ENCODE data around the gene MAPK1. TPM values are rescaled to one million over a fixed set of nuclear protein-coding genes. Genes with fewer than 3 reads are reported as not detected.
"Not testable (repeated sequence)": the region's sequence is repeated elsewhere in the genome, so short reads cannot be mapped to it uniquely, and the experiment has no call there.

Gene MAPK1
- total RNA-seq, 1 experiment from 2014 or later, result 50.0 TPM

DNA sequence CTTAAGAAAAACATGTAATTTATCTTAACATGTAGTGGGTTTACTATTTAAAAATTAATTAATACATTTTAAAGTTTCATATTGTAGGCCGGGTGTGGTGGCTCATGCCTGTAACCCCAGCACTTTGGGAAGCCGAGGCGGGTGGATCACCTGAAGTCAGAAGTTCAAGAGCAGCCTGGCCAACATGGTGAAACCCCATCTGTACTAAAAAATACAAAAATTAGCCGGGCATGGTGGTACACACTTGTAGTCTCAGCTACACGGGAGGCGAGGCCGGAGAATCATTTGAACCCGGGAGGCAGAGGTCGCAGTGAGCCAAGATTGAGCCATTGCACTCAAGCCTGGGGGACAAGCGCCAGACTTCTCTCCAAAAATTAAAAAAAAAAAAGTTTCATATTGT is 73.7 kb downstream of the MAPK1 start:
- not testable (repeated sequence) for DNase-seq (ENCODE audit: extremely low read depth, low read depth)

DNA sequence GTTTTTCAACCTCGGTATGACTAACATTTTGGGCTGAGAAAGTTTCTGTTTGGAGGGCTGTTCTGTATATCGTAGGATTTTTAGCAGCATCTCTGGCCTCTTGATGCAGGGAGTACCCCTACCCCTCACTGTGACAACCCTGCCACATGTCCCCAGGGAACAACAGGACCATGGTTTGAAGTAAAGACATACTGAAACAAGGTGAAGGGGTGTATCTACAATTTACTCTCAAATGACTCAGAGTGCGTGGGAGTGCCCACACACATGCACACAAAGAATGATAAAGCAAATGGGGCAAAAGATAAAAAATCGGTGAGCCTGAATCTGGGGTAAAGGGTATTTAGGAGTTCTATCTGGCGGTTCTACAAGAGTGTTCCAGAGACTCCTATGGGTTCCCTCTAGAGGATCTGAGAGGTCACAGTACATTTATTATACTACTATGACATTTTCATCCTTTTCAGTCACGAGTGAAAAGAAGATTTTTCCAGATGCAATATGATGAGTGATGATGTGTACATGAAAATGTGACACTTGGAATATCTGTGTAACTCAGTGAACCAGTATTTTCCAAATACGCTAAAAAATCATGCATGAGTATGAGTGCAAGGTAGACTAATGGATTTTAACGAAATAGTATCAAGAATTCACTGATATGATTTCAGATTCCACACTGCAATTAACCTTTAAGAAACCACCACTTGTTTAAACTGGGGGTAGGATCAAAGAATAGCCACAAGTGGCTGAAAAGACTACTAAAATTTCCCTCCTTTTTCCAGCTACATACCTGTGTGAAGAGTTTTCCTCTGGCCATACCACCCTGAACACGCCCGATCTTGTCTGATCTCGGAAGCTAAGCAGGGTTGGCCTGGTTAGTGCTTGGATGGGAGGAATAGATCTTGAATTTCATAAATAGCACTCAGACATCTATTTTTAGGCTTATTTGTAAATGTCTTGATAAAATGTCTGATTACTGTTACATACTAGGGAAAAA is 75.5 kb downstream of the MAPK1 start:
- no peak for DNase-seq (ENCODE audit: extremely low read depth, low read depth)

DNA sequence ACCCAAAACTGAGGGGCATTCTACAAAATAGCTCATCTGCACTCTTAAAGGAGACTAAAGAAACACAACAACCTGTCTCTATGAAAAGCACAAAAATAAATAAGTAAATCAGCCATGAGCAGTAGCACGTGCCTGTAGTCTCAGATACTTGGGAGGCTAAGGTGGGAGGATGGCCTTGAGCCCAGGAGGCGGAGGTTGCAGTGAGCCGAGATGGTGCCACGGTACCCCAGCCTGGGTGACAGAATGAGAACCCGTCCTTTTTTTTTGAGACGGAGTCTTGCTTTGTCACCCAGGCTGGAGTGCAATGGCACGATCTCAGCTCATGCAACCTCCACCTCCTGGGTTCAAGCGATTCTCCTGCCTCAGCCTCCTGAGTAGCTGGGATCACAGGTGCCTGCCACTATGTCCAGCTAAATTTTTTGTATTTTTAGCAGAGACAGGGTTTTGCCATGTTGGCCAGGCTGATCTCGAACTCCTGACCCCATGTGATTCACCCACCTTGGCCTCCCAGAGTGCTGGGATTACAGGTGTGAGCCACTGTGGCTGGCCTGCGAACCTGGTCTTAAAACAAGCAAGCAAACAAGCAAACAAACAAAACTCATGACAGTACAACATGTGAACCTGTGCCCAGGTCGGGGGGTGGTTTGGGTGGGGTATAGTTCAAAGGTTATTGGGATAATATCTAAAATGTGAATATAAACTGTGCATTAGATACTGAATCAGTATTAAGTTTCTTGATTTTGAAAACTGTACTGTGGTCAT is 76.4 kb downstream of the MAPK1 start:
- DNase-seq (ENCODE audit: extremely low read depth, low read depth), result not testable (repeated sequence)

DNA sequence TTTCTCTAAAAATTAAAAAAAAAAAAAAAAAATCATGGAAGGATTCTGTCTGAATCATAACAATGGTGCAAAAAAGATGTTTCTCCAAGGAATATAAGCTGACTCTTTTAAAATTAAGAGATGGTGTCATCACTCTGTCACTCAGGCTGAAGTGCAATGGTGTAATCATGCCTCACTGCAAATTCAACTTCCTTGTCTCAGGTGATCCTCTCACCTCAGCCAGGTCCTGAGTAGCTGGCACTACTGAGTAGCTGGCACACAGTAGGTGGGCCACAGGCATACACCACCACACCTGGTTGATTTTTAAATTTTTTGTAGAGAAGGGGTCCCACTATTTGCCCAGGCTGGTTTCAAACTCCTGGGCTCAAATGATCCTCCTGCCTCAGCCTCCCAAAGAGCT is 77.1 kb downstream of the MAPK1 start:
- no peak for DNase-seq (ENCODE audit: extremely low read depth, low read depth)

DNA sequence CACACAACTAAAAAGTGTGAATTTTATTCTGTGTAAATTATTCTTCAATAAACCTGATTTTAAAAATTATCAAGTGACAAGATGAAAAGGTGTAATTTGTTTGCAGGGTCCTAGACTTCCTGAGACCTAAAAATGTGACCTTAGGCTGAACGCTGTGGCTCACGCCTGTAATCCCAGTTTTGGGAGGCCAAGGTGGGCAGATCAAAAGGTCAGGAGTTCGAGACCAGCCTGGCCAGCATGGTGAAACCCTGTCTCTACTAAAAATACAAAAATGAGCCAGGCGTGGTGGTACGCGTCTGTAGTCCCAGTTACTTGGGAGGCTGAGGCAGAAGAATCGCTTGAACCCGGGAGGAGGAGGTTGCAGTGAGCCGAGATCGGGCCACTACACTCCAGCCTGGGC is 79.9 kb downstream of the MAPK1 start:
- DNase-seq (ENCODE audit: extremely low read depth, low read depth), result not testable (repeated sequence)

DNA sequence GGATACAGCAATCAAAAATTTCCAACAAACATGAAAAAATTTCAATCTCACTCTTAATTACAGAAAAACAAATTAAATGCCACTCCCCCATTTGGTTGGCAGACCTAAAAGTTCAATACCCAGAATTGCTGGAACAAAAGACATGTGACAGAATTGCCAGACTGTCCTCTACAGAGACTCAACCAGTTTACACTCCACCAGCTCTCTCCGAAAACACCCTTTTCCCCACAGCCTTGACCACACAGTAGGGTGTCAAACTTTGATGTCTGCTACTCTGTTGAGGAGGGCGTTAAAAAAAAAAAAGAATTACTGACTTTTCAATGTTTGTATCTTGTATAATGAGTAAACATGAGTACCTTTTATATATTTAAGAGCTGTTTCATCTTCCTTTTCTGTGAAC is 87.2 kb downstream of the MAPK1 start:
- no peak for DNase-seq (ENCODE audit: extremely low read depth, low read depth)

DNA sequence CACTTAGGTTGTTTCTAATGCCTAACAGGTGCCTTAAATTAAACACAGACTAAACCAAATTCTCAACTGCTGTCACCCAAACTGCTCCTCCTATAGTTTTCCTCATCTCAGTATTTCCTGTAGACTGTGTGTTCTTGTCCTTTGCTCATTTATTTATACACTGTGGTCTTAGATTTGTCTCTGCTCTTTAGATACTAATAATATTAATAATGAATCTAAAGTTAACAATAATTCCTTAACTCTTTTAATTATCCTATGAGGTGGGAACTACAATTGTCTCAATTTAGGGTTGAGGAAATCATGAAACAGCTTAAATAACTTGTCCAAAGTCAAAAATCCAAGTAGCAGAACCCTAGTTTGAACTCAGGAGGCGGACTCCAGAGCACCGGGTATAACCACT is 88.0 kb downstream of the MAPK1 start:
- DNase-seq (ENCODE audit: extremely low read depth, low read depth), result no peak

DNA sequence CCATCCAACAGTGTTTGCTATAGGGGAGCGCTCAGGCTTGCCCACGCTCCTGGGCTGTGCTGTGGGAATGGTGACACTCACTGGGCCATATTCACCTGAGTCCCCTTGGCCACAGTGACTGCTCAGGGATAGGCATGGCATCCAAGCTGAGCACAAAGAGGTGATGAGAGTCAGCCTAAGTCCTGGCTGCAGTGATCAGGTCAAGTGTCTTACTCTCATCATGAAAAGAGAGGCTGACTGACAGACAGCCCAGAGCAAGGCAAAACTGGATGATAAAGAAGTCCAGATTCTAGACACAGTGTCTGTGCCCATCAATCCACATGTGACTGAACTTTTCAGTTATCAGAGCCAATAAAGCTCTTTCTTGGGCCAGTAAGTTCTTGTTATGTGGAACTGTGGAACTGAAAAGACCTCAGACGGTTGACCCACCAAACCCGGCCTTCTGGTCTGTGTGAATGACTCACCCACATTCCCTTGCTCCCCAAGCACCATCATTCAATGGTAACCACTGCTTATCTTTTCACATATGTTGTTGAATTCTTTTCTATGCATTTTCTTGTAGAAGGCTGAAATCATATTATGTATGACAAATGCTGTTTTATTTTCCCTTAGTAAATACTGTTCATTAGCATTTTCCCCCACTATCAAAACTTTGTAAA is 88.6 kb downstream of the MAPK1 start:
- DNase-seq (ENCODE audit: extremely low read depth, low read depth), result no peak

DNA sequence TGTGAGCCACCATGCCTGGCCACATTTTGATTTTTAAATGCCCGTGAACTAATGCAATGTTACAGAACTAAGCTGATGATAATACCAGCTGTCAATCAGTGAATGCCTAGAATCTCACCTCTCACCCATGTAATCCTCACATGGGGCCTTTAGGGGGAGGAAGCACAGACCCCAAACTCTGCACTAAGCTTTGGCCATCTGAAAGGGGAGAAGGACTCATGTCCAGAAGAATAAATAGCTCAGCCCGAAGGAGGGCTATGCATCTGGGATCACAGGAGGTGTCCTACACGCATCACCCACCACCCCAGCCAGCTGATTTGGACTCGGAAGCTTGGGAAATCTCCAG is 95.8 kb downstream of the MAPK1 start:
- DNase-seq (ENCODE audit: extremely low read depth, low read depth), result no peak

DNA sequence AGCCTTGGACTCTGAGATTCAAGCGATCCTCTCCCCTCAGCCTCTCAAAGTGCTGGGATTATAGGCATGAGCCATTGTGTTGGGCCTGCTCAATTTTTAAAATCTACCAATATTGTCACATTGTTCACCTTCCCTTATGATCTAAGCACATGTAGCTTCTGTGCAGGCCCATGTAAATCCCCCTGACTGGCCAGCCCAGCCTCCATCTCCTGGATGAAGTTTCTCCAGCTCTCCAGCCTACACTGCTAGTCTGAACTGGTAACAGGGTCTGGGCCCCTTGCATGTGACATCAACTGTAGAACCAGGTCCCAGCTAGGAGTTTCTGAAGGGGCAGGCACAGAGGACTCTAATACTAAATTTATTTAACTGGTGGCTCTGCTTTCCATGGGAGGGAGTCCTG is 99.0 kb downstream of the MAPK1 start:
- no peak for DNase-seq (ENCODE audit: extremely low read depth, low read depth)

DNA sequence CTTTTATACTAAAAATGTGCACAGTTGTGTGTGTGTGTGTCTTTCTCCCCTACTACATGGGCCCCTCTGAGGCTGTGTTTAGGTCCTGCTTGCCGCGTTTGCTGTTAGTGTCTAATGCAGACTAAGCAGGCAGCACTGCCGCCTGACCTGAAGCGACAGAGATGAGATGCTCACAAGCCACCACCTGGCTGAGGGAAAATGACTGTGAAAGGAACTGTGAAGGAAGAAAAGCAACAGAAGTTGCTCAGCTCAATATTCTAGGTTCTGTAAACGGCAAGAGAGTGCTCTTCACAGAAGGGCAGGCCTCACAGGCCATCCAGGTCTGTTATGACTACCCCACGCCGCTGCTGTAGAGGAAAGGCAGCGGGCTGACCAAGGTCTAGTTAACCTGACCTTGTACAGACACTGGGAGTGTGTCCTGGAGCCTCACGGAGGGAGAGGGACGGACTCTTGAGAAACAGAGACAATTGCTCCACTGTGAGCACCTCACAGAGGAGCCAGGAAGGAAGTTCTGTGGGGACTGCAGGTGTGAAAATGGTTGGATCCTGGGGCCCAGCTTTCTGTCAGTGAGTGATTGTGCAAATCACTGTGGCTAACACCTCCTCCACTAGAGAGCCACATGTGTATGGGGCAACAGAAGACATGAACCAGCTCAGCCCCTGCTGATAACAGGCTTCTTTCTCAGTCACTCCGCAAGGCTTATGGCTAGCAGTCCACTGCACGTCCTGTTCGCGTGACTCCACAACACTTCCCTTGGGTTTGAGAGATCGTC is 100.6 kb downstream of the MAPK1 start:
- DNase-seq (ENCODE audit: extremely low read depth, low read depth), result no peak

DNA sequence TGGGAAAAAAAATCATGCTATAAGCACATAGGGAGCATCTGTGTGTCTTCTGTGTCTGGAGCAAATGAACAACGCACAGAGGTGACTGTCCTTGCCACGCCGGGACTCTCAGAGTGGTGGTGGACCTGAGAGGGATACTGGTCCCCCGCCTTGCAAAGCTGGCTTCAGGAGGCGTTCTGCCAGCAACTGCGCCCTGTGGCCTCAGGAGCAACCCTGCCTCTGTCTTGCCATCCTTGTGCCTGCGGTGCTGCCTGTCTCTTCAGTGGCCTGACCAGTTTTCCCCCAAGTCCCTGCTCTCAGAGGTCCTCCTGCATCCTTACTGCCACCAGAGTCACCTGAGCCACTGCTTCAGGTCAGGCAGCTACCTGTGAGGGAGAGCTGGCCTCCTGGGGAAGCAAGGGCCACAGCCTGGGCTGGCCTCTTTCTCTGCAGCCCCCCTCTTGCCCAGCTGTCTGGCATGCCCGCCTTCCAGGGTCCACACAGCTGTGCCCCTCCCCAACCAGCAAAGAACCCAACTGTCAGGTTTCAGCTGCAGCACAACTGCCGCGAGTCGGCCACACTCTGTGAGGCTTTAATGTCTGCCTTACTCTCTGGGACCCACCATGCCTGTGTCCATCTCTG is 101.4 kb downstream of the MAPK1 start:
- DNase-seq (ENCODE audit: extremely low read depth, low read depth), result no peak

DNA sequence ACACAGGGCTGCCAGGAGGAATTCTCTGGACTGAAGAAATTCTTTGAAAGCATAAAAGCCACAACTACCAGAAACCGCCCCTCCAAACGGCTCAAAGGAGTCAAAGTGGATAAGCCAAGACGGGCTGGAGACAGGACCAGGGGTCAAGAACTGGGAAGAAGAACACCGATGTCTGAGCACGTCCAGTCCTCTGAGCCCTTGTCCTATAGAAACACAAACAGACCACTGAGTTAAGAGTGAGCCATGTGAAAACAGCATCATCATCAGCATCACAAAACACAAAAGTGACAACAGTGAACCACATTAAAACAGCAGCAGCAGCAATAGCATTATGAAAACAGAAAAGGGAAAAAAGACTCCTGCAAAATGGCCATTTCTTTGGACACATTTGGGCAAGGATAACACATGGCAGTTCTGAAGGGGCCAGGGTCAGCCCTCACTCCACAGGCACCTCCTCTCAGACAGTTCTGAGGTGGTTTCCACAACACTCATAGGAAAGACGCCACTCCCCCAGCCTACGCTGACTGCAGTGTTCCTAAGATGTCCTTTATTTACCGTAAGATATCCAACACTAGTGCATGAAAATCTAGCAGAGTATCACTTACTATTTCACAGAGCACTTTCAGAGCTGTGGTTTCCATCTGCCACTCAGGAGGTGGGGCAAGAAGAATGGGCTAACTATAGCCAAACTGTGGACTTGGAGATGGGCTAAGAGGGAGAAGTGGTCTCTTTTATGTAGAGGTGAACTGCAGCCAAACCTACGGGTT is 103.2 kb downstream of the MAPK1 start:
- DNase-seq (ENCODE audit: extremely low read depth, low read depth), result no peak

DNA sequence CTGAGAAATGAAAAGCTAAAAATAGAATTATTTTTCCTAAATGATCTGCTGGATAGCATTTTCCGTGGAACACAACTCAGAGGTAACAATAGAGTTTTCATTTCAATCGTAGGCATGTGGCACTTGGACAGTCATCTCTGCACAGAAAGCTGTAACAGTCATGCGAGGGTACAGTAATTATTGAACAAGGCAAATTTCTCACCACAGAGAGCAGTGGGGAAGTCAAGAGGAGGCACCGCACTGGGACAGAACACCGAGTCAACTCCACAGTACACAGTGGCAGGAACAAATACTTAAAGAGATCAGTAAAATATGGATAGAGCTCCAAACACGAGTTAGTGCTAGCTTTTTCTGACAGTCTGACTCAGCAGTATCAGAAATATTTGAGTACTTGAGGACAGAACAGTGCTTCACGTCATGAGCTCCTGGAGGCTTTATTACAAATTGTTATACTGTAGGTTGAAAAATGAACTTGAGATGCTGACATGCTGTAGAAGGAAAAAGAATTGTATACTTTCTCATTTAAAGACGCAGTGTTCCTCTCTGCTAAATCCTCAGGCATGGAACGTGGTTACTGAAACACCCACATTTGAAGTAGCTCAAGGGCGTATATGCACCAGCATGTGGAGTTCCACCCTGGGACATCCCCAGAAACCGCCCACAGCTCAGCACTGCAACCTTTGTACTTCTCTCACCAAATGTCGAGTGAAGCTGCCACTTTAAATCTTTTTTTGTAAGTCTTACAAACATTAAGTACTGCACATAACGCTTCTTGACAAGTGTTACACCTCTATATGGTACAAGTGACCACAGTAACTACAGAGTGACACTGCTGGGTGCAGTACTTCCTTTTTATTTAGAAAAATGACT is 104.5 kb downstream of the MAPK1 start:
- no peak for DNase-seq (ENCODE audit: extremely low read depth, low read depth)

DNA sequence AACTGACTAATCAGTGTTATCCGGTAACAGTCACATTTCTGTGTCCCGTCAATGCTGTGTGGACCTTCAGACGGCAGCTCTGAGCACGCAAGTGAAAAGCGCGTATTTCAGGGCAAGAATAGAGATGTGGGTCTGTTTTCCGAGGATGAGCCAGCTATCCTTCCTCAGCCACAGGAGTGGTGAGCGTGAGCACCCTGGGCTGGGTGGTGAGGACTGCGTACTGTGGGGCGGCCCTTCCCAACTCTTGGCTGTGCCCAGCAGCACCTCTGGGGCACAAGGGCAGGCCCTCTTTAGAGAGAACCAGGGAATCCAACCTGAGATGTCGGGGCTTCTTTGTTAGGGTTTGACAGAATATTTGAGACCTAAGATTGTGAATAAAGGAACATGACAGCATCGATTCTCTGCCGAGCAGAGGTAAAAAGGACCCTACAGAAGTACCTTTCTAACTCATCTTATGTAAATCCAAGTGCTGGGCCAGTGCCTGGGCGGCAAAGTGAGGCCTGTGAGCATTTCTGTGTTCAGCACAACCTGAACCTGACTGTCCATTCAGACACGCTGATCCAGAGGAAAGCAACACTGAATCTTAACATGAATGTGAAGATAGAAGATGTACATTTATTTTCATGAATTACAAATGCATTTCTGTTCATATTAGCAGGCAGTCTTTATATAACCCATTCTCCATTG is 105.3 kb downstream of the MAPK1 start:
- no peak for DNase-seq (ENCODE audit: extremely low read depth, low read depth)

DNA sequence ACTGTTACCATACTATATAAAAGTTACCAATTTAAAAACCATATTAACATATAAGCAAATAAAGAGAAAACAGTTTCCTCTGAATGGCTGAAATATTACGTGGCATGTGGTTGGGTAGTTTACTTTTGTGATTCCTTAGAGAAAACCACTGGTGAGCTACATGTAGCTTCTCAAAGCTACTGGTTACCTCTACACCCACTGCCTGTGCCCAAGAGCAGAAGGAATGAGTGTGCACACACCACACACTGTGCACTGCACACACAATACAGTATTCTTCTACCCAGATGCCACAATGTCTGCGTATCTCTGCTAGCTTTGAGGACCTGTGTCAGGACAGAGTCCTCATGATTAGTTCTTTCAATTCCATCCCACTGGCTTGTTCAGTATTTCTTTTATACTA is 106.4 kb downstream of the MAPK1 start:
- DNase-seq (ENCODE audit: extremely low read depth, low read depth), result no peak

DNA sequence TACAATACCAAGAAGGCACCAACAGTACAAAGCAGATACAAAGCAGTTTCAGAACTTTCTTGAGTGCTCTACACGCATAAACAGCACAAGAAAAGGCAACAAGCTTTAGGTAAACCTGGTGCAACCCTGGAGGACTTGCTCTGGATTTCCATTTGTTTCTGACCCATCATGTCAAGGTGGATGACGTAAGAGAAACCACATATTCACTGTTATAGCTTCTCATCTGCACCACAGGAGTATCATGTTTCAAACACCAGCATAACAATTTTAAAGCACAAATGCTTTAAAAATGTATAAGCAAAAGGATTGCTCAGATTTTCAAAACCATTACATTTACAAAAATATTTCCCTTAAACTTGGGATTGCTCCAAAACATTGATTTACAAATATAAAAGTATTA is 106.8 kb downstream of the MAPK1 start:
- no peak for DNase-seq (ENCODE audit: extremely low read depth, low read depth)

Measured in NCI-H460 (cell line).